Left ventricle myocardium inferior (tissue), 1 donor: Measurements from ENCODE around the gene SMIM36. TPM values are rescaled to one million over a fixed set of nuclear protein-coding genes. Genes with fewer than 3 reads are reported as not detected.
"Not testable (repeated sequence)": the region's sequence is repeated elsewhere in the genome, so short reads cannot be mapped to it uniquely, and the experiment has no call there.

Source experiments
- DNase-seq: peaks from one replicate; pipeline ENCODE4 v3.0.0-alpha.2; 2020
- H3K27ac ChIP-seq: fragments of 200-600 bp; replicated peaks from 2 replicates; pipeline ENCODE4 v1.8.0; 2021
- H3K27me3 ChIP-seq: fragments of 200-600 bp; 2 replicates; pipeline ENCODE4 v1.8.0; 2021; ENCODE audit warnings: low read depth
- H3K36me3 ChIP-seq: fragments of 200-600 bp; 2 replicates; pipeline ENCODE4 v1.8.0; 2021
- H3K4me1 ChIP-seq: fragments of 200-600 bp; 2 replicates; pipeline ENCODE4 v1.8.0; 2021
- H3K4me3 ChIP-seq: fragments of 200-600 bp; 2 replicates; pipeline ENCODE4 v1.8.0; 2021; ENCODE audit warnings: mild to moderate bottlenecking, moderate library complexity
- H3K9me3 ChIP-seq: fragments of 200-600 bp; replicated peaks from 2 replicates; pipeline ENCODE4 v1.8.0; 2021
- intact Hi-C: fragments of 100-400 bp; cut with micrococcal nuclease; formaldehyde crosslinking; loops from one replicate; pipeline ENCODE4 v1.11.0; 2022
- total RNA-seq: library from RNA; stranded (reverse); fragmentation: NEBNext Ultra II Directional; extraction: Animal tissue kit (Norgen Biotek cat#: 25700); gene quantifications from one replicate; pipeline ENCODE4 v1.2.1, GENCODE V29; 2021
- TF ChIP-seq, protein P1 (sequence below): fragments of 200-600 bp; IDR thresholded peaks from 2 replicates; pipeline ENCODE4 v1.8.0; 2021; ENCODE audit warnings: antibody characterized with exemption, mild to moderate bottlenecking, borderline replicate concordance
- donor health status: DM: no; HTN: yes; CAD: no; lungs with severe emphysema.

Gene SMIM36
- total RNA-seq, 1 donor from 2014 or later: not detected

DNA sequence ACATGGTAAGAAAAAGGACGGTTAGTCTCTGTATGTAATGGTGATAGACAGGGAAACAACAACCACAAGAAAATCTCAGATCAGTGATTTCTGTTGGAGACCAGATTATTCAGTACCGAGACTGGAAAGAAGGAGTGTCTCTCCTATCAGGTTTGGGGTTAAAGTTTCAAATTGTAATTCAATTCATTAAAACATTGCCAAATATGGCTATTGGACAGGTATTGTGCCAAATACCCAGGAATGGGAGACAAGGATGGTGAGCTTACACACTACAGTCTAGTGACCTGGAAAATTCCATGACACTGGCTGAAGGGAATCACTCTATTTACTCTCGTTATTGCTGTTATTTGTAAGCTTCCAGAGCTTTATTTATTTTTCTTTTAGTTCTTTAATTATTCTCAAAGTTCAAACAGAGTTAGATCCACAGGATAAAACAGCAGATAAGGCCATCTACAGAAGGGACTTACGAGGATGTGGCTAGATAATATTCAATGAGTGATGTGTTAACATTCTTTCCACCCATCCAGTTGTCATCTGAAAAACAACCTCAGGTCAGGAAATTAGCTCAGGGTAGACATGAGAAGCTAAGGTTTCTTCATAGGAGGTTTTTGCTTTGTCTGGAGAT is 64.6 kb downstream of the SMIM36 start:
- no peak for DNase-seq
- H3K9me3 ChIP-seq: no peaks in the 10 kb centered on the region
- peaks cover 20% of the 10 kb centered on the region for H3K4me1 ChIP-seq
- TF ChIP-seq, protein P1, sequence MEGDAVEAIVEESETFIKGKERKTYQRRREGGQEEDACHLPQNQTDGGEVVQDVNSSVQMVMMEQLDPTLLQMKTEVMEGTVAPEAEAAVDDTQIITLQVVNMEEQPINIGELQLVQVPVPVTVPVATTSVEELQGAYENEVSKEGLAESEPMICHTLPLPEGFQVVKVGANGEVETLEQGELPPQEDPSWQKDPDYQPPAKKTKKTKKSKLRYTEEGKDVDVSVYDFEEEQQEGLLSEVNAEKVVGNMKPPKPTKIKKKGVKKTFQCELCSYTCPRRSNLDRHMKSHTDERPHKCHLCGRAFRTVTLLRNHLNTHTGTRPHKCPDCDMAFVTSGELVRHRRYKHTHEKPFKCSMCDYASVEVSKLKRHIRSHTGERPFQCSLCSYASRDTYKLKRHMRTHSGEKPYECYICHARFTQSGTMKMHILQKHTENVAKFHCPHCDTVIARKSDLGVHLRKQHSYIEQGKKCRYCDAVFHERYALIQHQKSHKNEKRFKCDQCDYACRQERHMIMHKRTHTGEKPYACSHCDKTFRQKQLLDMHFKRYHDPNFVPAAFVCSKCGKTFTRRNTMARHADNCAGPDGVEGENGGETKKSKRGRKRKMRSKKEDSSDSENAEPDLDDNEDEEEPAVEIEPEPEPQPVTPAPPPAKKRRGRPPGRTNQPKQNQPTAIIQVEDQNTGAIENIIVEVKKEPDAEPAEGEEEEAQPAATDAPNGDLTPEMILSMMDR: no peak
- H3K27me3 ChIP-seq: no peaks in the 10 kb centered on the region
- H3K27ac ChIP-seq: no peak overlapping the region
- intact Hi-C loops: no loop called here
- H3K36me3 ChIP-seq: no peaks in the 10 kb centered on the region
- H3K4me3 ChIP-seq: no peak overlapping the region

DNA sequence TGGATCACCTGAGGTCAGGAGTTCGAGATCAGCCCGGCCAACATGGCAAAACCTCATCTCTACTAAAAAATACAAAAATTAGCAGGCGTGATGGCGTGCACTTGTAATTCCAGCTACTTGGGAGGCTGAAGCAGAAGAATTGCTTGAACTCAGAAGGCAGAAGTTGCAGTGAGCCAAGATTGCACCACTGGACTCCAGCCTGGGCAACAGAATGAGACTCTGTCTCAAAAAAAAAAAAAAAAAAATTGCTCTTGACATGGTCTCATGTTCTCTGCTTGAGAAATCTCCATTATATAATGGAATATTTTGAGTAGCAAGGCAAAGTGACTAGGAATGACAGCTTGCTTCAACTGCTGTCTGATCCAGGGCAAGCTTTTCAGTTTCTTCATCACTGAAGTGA is 65.2 kb downstream of the SMIM36 start:
- H3K4me1 ChIP-seq: peaks cover 16% of the 10 kb centered on the region
- H3K4me3 ChIP-seq, H3K36me3 ChIP-seq, H3K9me3 ChIP-seq, DNase-seq, H3K27me3 ChIP-seq, intact Hi-C loops, H3K27ac ChIP-seq: not testable (repeated sequence)

DNA sequence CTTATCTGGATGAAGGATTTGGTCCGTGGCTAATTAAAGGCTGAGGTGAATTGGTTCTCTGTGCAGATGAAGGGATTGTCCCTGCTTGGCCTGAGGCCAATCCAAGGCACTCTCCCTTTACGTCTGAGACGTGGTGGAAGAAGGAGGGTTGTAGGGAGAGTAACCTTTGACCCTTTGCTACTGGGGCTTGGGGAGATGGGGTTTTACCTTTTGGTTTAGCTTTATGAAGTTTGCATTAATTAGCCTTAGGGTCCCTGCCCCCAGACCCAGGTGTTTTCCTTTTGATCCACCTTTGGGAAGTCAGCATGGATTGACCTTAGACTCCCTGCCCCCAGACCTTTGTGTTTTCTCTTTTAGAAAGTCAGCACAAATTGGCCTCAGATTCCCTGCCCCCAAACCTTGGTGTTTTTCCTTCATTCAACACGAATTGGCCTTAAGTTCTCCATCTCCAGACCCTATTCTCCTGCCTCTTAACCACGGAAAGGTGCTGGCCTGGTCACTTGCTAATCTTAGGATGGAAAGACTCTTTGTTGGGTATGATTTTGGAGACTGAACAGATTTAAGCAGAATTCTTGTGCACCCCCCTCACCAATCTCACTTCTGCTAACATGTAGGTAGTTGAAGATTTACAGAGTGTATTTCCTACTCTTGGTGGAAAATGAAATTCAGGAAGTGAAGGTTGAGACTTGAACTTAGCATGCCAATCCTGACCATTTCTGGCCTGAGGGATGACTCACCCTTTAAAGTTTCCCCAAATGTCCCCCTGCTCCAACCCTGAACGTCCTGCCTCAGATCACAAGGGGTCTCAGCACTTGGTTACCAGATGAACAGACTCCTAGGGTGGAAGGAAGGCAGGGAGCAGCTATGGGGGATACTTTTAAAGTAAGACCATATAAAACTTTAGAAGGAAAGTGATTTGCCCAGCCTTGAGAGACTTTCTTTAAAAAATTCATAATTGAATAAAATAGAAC is 66.5 kb downstream of the SMIM36 start:
- Histone ChIP-seq H3K27ac (no peak overlapping the region), H3K27me3 (no peaks in the 10 kb centered on the region), H3K36me3 (no peaks in the 10 kb centered on the region), H3K4me1 (peaks cover 12% of the 10 kb centered on the region), H3K4me3 (no peak overlapping the region), H3K9me3 (no peaks in the 10 kb centered on the region)
- no peak for DNase-seq
- intact Hi-C loops: no loop called here
- TF ChIP-seq, protein P1: no peak

- Histone ChIP-seq H3K9me3 (no peaks in the 10 kb centered on the region), H3K27ac (no peak overlapping the region), H3K4me1 (peaks cover 12% of the 10 kb centered on the region), H3K27me3 (no peaks in the 10 kb centered on the region), H3K36me3 (no peaks in the 10 kb centered on the region), H3K4me3 (no peak overlapping the region)
- intact Hi-C loops: no loop called here
- DNase-seq: no peak
- TF ChIP-seq, protein P1: no peak
Measured at GRCh38 chr17:55443904-55444303, 67.3 kb downstream of the SMIM36 start.

DNA sequence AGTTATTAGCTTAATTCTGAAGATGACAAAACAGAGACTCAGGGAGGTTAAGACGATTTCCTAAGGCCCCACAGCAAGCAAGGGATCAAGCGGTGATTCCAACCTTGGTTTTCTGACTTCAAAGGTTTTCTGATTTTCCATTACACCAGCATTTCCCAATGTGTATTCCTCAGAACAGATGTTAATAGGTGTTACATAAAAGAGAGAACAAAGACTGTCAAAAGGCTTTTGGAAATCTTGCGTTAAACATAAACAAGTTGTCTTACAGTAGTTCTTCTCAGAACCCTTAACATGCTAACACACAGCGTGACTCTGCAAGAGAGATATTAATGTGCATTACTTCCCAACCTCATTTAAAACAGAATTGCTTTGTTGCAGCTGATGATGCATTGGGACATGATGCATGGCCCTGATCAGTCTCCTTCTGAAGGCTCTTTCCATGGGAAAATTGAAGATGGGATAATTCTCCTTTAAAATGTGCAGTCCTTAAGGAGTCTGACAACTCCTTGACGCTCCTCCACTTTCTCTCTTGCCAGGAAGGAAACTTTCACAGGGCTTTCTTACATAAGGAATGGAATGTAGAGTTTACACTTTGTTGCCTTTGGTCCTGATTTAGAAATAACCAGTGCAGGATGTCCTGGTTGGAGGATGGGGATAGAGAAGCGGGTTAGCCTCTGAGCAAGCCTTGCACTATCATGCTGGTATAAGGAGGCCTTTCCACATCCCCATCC is 68.1 kb downstream of the SMIM36 start:
- intact Hi-C loops: no loop called here
- no peak for DNase-seq
- H3K27me3 ChIP-seq: no peaks in the 10 kb centered on the region
- no peaks in the 10 kb centered on the region for H3K9me3 ChIP-seq
- H3K4me1 ChIP-seq: peaks cover 12% of the 10 kb centered on the region
- H3K36me3 ChIP-seq: no peaks in the 10 kb centered on the region
- no peak overlapping the region for H3K4me3 ChIP-seq
- H3K27ac ChIP-seq: no peak overlapping the region
- TF ChIP-seq, protein P1: no peak
